Erythroblast (primary cell): ENCODE data around the gene CSTPP1.

Experiments used
- GATA1 ChIP-seq: IDR thresholded peaks from 2 replicates; pipeline ENCODE4 v1.6.1; 2011; ENCODE audit warnings: low read depth, mild to moderate bottlenecking, control low read depth, low read length, moderate library complexity
- POLR2A ChIP-seq: IDR thresholded peaks from 2 replicates; pipeline ENCODE4 v1.6.1; 2011; ENCODE audit warnings: mild to moderate bottlenecking, low read length

DNA sequence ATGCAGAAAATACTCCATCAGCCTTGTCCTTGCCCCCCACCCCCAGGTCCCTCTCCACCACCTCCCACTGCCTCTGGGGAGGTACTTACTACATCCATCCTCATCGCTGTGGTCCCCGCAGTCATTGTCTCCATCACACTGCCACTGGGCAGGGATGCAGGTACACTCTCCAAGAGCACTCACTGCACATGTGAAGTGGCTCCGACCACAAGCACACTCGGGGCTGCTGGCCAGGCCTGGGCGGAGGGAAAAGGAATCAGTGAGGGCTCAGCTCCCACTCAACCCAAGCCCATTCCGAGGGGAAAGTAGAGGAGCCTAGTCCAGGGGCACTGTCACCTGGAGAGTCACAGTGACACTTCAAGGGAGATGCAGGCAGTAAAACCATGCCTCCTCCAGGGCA, 33.9 kb upstream of the CSTPP1 start:
- no peak for TF ChIP-seq POLR2A
- no peak for TF ChIP-seq GATA1
